NOMO-1 (cell line): Measurements from ENCODE around the gene FXYD5.
A peak's percentile ranks its signal among the peaks of the same experiment; 100 is the strongest.

ENCODE experiments used
- DNase-seq, 2 experiments: peaks; one replicate each; lab custom pipeline; 2025; ENCODE audit not compliant: unreplicated experiment in 2 of 2; lab: John Stamatoyannopoulos, UW

FXYD5 gene

GRCh38 chr19:35154525-35155406, at the start of gene FXYD5:
Gene FXYD5 (plus strand): TSS chr19:35154735. CDS start chr19:35155551, 816 bp downstream.
- DNase-seq = peak; percentile 76 to 77

GRCh38 chr19:35105047-35105410, 49.5 kb upstream of the FXYD5 start:
- no peak for DNase-seq

GRCh38 chr19:35105411-35106290, 48.9 kb upstream of the FXYD5 start:
- no peak for DNase-seq

GRCh38 chr19:35106291-35106583, 48.3 kb upstream of the FXYD5 start:
- DNase-seq = no peak

- DNase-seq = no peak
These were observed 47.5 kb upstream of the FXYD5 start for GRCh38 chr19:35106898-35107541.

- no peak for DNase-seq
These were observed 47.0 kb upstream of the FXYD5 start for GRCh38 chr19:35107545-35107944.

GRCh38 chr19:35108730-35109129, 45.8 kb upstream of the FXYD5 start:
- DNase-seq = no peak

GRCh38 chr19:35109395-35110112, 45.0 kb upstream of the FXYD5 start:
- DNase-seq = no peak

- DNase-seq = no peak
These were observed 43.6 kb upstream of the FXYD5 start for GRCh38 chr19:35110974-35111373.

GRCh38 chr19:35112995-35113688, 41.4 kb upstream of the FXYD5 start:
- no peak for DNase-seq

GRCh38 chr19:35114353-35115176, 40.0 kb upstream of the FXYD5 start:
- DNase-seq = peak in 1 of 2 experiments; percentile 7

- DNase-seq = no peak
These were observed 39.2 kb upstream of the FXYD5 start, which contains the start of gene FXYD3 for GRCh38 chr19:35115177-35115951. Gene FXYD3 (plus strand): TSS chr19:35115823. CDS start chr19:35119377, 3,554 bp downstream.

- DNase-seq = no peak
These were observed 38.3 kb upstream of the FXYD5 start for GRCh38 chr19:35116072-35116801.

- DNase-seq = no peak
These were observed 37.4 kb upstream of the FXYD5 start for GRCh38 chr19:35117116-35117515.

GRCh38 chr19:35117799-35118198, 36.7 kb upstream of the FXYD5 start:
- no peak for DNase-seq

GRCh38 chr19:35118268-35119020, 36.1 kb upstream of the FXYD5 start:
- DNase-seq = no peak

GRCh38 chr19:35119091-35119490, 35.4 kb upstream of the FXYD5 start:
- no peak for DNase-seq
